Upper lobe of right lung (tissue), 1 donor: ENCODE measurements around the gene GPM6B. TPM values are rescaled to one million over a fixed set of nuclear protein-coding genes. Genes with fewer than 3 reads are reported as not detected.

ENCODE experiments used
- ATAC-seq: fragments of 200-7000 bp; cut with Tn5 transposase; one replicate; pipeline ENCODE4 v1.9.1; 2020; ENCODE audit warnings: mild to moderate bottlenecking, moderate library complexity
- DNase-seq: peaks from one replicate; pipeline ENCODE4 v3.0.0-alpha.2; 2020
- H3K27ac ChIP-seq: fragments of 200-600 bp; one replicate; pipeline ENCODE4 v1.8.0; 2022
- H3K27me3 ChIP-seq: fragments of 200-600 bp; one replicate; pipeline ENCODE4 v1.8.0; 2022; ENCODE audit warnings: mild to moderate bottlenecking
- H3K36me3 ChIP-seq: fragments of 200-600 bp; one replicate; pipeline ENCODE4 v1.8.0; 2022
- H3K4me1 ChIP-seq: fragments of 200-600 bp; one replicate; pipeline ENCODE4 v1.8.0; 2022
- H3K4me3 ChIP-seq: fragments of 200-600 bp; one replicate; pipeline ENCODE4 v1.8.0; 2022; ENCODE audit warnings: mild to moderate bottlenecking
- H3K9me3 ChIP-seq: fragments of 200-600 bp; one replicate; pipeline ENCODE4 v1.8.0; 2022
- intact Hi-C: fragments of 100-400 bp; cut with DNase I; formaldehyde crosslinking; loops from one replicate; pipeline ENCODE4 v1.11.0; 2022
- total RNA-seq: library from RNA; stranded (reverse); fragmentation: NEBNext Ultra II Directional; extraction: Animal tissue kit (Norgen Biotek cat#: 25700); gene quantifications from one replicate; pipeline ENCODE4 v1.2.1, GENCODE V29; 2021
- TF ChIP-seq, protein P1 (sequence below): fragments of 200-600 bp; IDR thresholded peaks from one replicate; pipeline ENCODE4 v1.8.0; 2022; ENCODE audit warnings: antibody characterized with exemption
- donor health status: DM: no; HTN: yes; CAD: no; lungs with severe emphysema.

Gene GPM6B
- total RNA-seq, 1 donor from 2014 or later = 37.1 TPM

DNA sequence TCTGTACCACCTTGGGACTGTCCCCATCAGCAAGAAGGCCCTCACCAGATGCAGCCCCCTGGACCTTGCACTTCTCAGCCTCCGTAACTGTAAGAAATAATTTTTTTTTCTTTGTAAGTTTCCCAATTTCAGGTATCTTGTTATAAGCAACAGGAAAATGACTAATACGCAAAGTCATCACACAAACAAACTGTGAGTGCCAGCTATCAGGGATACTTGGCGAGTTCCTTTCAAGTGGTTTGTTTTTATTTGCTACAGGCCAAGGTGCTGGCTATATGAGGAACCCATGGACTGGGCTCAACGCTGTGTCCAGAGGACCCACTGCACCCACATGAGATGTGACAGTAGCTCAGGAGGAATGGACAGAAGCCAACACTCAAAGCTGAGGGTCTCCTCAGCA, 11.5 kb upstream of the GPM6B start:
- no peaks in the 10 kb centered on the region for H3K27me3 ChIP-seq
- H3K36me3 ChIP-seq = no peaks in the 10 kb centered on the region
- intact Hi-C loops = no loop called here
- TF ChIP-seq, protein P1, sequence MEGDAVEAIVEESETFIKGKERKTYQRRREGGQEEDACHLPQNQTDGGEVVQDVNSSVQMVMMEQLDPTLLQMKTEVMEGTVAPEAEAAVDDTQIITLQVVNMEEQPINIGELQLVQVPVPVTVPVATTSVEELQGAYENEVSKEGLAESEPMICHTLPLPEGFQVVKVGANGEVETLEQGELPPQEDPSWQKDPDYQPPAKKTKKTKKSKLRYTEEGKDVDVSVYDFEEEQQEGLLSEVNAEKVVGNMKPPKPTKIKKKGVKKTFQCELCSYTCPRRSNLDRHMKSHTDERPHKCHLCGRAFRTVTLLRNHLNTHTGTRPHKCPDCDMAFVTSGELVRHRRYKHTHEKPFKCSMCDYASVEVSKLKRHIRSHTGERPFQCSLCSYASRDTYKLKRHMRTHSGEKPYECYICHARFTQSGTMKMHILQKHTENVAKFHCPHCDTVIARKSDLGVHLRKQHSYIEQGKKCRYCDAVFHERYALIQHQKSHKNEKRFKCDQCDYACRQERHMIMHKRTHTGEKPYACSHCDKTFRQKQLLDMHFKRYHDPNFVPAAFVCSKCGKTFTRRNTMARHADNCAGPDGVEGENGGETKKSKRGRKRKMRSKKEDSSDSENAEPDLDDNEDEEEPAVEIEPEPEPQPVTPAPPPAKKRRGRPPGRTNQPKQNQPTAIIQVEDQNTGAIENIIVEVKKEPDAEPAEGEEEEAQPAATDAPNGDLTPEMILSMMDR = no peak
- no peak overlapping the region for H3K4me3 ChIP-seq
- H3K9me3 ChIP-seq = no peaks in the 10 kb centered on the region
- ATAC-seq = no peak
- H3K4me1 ChIP-seq = no peaks in the 10 kb centered on the region
- no peak for DNase-seq
- H3K27ac ChIP-seq = no peak overlapping the region

DNA sequence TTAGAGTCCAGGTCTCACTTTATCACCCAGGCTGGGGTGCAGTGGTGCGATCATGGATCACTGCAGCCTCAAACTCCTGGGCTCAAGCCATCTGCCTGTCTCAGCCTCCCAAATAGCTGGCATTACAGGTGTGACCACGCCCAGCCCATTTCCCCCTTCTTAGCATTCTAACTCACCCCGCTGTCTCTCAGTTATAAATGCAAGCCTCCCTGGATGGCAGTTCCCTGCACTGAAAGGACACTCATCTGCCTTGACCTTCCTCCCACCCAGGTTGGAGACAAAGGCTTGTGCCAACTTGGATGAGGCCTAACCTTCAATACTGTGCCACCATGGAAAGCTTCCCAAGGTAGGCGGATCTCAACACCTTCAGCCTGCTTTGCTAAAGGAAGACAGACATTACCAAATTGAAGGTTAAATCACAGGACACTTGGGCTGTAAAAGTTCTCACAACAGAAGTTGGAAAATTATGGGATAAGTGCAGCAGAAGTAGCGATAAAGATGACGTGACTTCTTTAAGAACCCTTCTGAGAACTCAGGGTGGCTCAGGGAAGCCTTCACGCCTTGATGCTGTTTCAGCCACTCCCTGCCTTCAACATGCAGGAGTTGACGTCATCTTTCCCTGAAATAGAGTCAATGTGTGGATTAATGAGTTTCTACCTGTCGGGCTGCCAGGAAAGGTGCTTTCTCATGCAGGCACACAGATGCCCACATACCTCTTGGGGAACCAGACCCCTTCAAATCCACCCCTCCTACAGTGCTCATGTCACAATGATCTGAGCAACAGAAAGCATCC, 10.6 kb upstream of the GPM6B start:
- no peak for ATAC-seq

GRCh38 chrX:13826770-13827169, 9.9 kb upstream of the GPM6B start:
- H3K27me3 ChIP-seq = no peaks in the 10 kb centered on the region
- no peaks in the 10 kb centered on the region for H3K36me3 ChIP-seq
- DNase-seq = no peak
- no peak overlapping the region for H3K27ac ChIP-seq
- no peaks in the 10 kb centered on the region for H3K4me1 ChIP-seq
- H3K4me3 ChIP-seq = no peak overlapping the region
- intact Hi-C loops = no loop called here
- TF ChIP-seq, protein P1 = no peak
- H3K9me3 ChIP-seq = no peaks in the 10 kb centered on the region
- ATAC-seq = no peak

More for the DNA sequence above, 10.6 kb upstream of the GPM6B start:
- no peak overlapping the region for H3K4me3 ChIP-seq
- H3K9me3 ChIP-seq = no peaks in the 10 kb centered on the region
- no peak overlapping the region for H3K27ac ChIP-seq
- no peaks in the 10 kb centered on the region for H3K4me1 ChIP-seq
- no peaks in the 10 kb centered on the region for H3K36me3 ChIP-seq
- intact Hi-C loops = no loop called here
- H3K27me3 ChIP-seq = no peaks in the 10 kb centered on the region
- TF ChIP-seq, protein P1 = no peak
- DNase-seq = no peak

GRCh38 chrX:13825178-13825762, 8.4 kb upstream of the GPM6B start:
- no peaks in the 10 kb centered on the region for H3K4me1 ChIP-seq
- ATAC-seq (no peak), DNase-seq (no peak)
- H3K9me3 ChIP-seq = no peaks in the 10 kb centered on the region
- H3K4me3 ChIP-seq = no peak overlapping the region
- no peaks in the 10 kb centered on the region for H3K36me3 ChIP-seq
- TF ChIP-seq, protein P1 = no peak
- intact Hi-C loops = no loop called here
- H3K27ac ChIP-seq = no peak overlapping the region
- H3K27me3 ChIP-seq = no peaks in the 10 kb centered on the region

DNA sequence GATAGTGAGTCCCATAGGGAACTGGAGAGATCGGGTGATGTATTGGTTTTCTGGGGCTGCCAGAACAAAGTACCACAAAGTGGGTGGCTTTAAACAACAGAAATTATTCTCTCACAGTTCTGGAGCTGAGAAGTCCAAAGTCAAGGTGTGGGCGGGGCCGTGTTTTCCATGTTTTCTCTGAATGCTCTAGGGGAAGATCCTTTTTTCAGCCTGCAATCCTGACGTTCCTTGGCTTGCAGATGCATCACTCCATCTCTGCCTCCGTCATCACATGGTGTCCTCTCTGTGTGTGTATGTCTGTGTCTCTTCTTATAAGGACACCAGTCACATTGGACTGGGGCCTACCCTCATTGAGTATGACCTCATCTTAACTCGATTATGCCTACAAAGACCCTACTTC, 7.9 kb upstream of the GPM6B start:
- intact Hi-C loops = no loop called here
- ATAC-seq = no peak
- no peaks in the 10 kb centered on the region for H3K27me3 ChIP-seq

More for the DNA sequence above, 7.9 kb upstream of the GPM6B start:
- H3K4me3 ChIP-seq = no peak overlapping the region
- no peaks in the 10 kb centered on the region for H3K4me1 ChIP-seq
- H3K9me3 ChIP-seq = no peaks in the 10 kb centered on the region
- no peak for DNase-seq
- TF ChIP-seq, protein P1 = no peak
- no peaks in the 10 kb centered on the region for H3K36me3 ChIP-seq
- H3K27ac ChIP-seq = no peak overlapping the region
